Tibial nerve (tissue), 3 donors: Measurements from ENCODE around the gene YIF1A.

Experiments
- POLR2A ChIP-seq, 2 donors: fragments of 450-650 bp; IDR thresholded peaks; one replicate each; pipeline ENCODE4 v1.6.1; 2017; ENCODE audit warnings: antibody characterized with exemption in 2 of 2, mild to moderate bottlenecking in 2 of 2, moderate library complexity in 2 of 2
- TF ChIP-seq, protein P1 (sequence below), 5 experiments: fragments of 200-600 bp in 3 of 5; fragments of 450-650 bp in 2 of 5; sonication (generic) in 3 of 5; IDR thresholded peaks; one replicate each; pipeline ENCODE4 v1.5.1; 2016 to 2019; ENCODE audit warnings: antibody characterized with exemption in 5 of 5, mild to moderate bottlenecking in 3 of 5, moderate library complexity in 2 of 5

- TF ChIP-seq POLR2A (IDR thresholded peaks at IDR 0.05), result no peak
- TF ChIP-seq, protein P1, sequence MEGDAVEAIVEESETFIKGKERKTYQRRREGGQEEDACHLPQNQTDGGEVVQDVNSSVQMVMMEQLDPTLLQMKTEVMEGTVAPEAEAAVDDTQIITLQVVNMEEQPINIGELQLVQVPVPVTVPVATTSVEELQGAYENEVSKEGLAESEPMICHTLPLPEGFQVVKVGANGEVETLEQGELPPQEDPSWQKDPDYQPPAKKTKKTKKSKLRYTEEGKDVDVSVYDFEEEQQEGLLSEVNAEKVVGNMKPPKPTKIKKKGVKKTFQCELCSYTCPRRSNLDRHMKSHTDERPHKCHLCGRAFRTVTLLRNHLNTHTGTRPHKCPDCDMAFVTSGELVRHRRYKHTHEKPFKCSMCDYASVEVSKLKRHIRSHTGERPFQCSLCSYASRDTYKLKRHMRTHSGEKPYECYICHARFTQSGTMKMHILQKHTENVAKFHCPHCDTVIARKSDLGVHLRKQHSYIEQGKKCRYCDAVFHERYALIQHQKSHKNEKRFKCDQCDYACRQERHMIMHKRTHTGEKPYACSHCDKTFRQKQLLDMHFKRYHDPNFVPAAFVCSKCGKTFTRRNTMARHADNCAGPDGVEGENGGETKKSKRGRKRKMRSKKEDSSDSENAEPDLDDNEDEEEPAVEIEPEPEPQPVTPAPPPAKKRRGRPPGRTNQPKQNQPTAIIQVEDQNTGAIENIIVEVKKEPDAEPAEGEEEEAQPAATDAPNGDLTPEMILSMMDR (IDR thresholded peaks at IDR 0.05), result no peak
These were observed 863 bp downstream of the YIF1A start for GRCh38 chr11:66287889-66288670.
